Loucy (cell line): ENCODE results near the gene PIGU.
"Not testable (repeated sequence)": the region's sequence is repeated elsewhere in the genome, so short reads cannot be mapped to it uniquely, and the experiment has no call there.

Experiments used
- H2AFZ ChIP-seq: fragments of 200-600 bp; sonication (generic); 2 replicates; pipeline ENCODE4 v1.6.0; 2016; ENCODE audit warnings: antibody characterized with exemption, mild to moderate bottlenecking, low read length, moderate library complexity
- H3F3A ChIP-seq: fragments of 200-600 bp; 2 replicates; pipeline ENCODE4 v1.6.0; 2016; ENCODE audit warnings: antibody characterized with exemption, low read depth, mild to moderate bottlenecking
- H3K27me3 ChIP-seq: fragments of 200-600 bp; sonication (generic); 2 replicates; pipeline ENCODE4 v1.6.1; 2014; ENCODE audit warnings: low read length, mild to moderate bottlenecking; ENCODE audit not compliant: insufficient read depth, poor library complexity, severe bottlenecking
- H3K36me3 ChIP-seq: fragments of 200-600 bp; sonication (generic); 2 replicates; pipeline ENCODE4 v1.6.1; 2016; ENCODE audit warnings: low read length; ENCODE audit not compliant: insufficient read depth
- H3K4me1 ChIP-seq: fragments of 200-600 bp; sonication (generic); 2 replicates; pipeline ENCODE4 v1.5.1; 2014; ENCODE audit warnings: low read length, mild to moderate bottlenecking; ENCODE audit not compliant: insufficient read depth, poor library complexity, severe bottlenecking
- H3K4me2 ChIP-seq: fragments of 200-600 bp; sonication (generic); 2 replicates; pipeline ENCODE4 v1.6.0; 2014; ENCODE audit warnings: antibody characterized with exemption, low read length, low read depth, mild to moderate bottlenecking; ENCODE audit not compliant: poor library complexity, severe bottlenecking
- H3K4me3 ChIP-seq: fragments of 200-600 bp; sonication (generic); 2 replicates; pipeline ENCODE4 v1.5.1; 2014; ENCODE audit warnings: low read length, mild to moderate bottlenecking, mixed read lengths; ENCODE audit not compliant: poor library complexity, severe bottlenecking
- H3K79me2 ChIP-seq: fragments of 200-600 bp; sonication (generic); 2 replicates; pipeline ENCODE4 v1.6.1; 2014; ENCODE audit warnings: low read length; ENCODE audit not compliant: insufficient read depth
- H3K9ac ChIP-seq: fragments of 200-600 bp; sonication (generic); 2 replicates; pipeline ENCODE4 v1.6.0; 2014; ENCODE audit warnings: mild to moderate bottlenecking, low read depth, low read length, moderate library complexity; ENCODE audit not compliant: poor library complexity, severe bottlenecking
- H3K9me2 ChIP-seq: fragments of 200-600 bp; sonication (generic); replicated peaks from 2 replicates; pipeline ENCODE4 v1.6.1; 2016; ENCODE audit warnings: low read depth, low read length, mixed read lengths
- H3K9me3 ChIP-seq: fragments of 200-600 bp; sonication (generic); 2 replicates; pipeline ENCODE4 v1.6.1; 2014; ENCODE audit warnings: mild to moderate bottlenecking, antibody characterized with exemption, low read length, low read depth; ENCODE audit not compliant: insufficient read depth
- H4K20me1 ChIP-seq: fragments of 200-600 bp; sonication (generic); 2 replicates; pipeline ENCODE4 v1.6.0; 2014; ENCODE audit warnings: antibody characterized with exemption, low read length, mild to moderate bottlenecking; ENCODE audit not compliant: insufficient read depth, poor library complexity, severe bottlenecking
- CTCF ChIP-seq: fragments of 200-600 bp; sonication (generic); conservative IDR thresholded peaks from 2 replicates; pipeline ENCODE4 v1.5.1; 2014; ENCODE audit warnings: mild to moderate bottlenecking, antibody characterized with exemption, low read length
- EZH2phosphoT487 ChIP-seq: fragments of 200-600 bp; IDR thresholded peaks from 2 replicates; pipeline ENCODE4 v1.6.1; 2018; ENCODE audit warnings: antibody characterized with exemption, mild to moderate bottlenecking, moderate library complexity, borderline replicate concordance

The PIGU gene

GRCh38 chr20:34663213-34663943 is 13.5 kb downstream of the PIGU start:
- Histone ChIP-seq H3K9ac (no peak overlapping the region), H3K79me2 (no peaks in the 10 kb centered on the region; the same call in 1 of the 2 replicates), H4K20me1 (peaks cover 5% of the 10 kb centered on the region), H2AFZ (no peak overlapping the region), H3K4me1 (no peaks in the 10 kb centered on the region), H3K9me3 (no peaks in the 10 kb centered on the region), H3K9me2 (no peaks in the 10 kb centered on the region), H3K4me2 (no peak overlapping the region), H3K27me3 (no peaks in the 10 kb centered on the region), H3K36me3 (no peaks in the 10 kb centered on the region), H3K4me3 (no peak overlapping the region), H3F3A (no peaks in the 10 kb centered on the region)
- no peak for TF ChIP-seq EZH2phosphoT487
- no peak for TF ChIP-seq CTCF

- not testable (repeated sequence) for H2AFZ ChIP-seq, H3K4me2 ChIP-seq, H3K27me3 ChIP-seq, H3K9me2 ChIP-seq, H3K9ac ChIP-seq, H3K36me3 ChIP-seq, H3K79me2 ChIP-seq, H3K4me1 ChIP-seq, H3K9me3 ChIP-seq, H4K20me1 ChIP-seq, H3K4me3 ChIP-seq, H3F3A ChIP-seq
These were observed 15.1 kb downstream of the PIGU start for GRCh38 chr20:34661811-34662210.

- H3K79me2 ChIP-seq, H3K9ac ChIP-seq, H3K4me1 ChIP-seq, H3F3A ChIP-seq, H3K9me3 ChIP-seq, H2AFZ ChIP-seq, H3K4me2 ChIP-seq, H3K27me3 ChIP-seq, H3K36me3 ChIP-seq, H3K9me2 ChIP-seq, H4K20me1 ChIP-seq, H3K4me3 ChIP-seq: not testable (repeated sequence)
These were observed 18.2 kb downstream of the PIGU start for GRCh38 chr20:34658654-34659053.

- no peak overlapping the region for H3K9ac ChIP-seq
These were observed 22.6 kb downstream of the PIGU start for GRCh38 chr20:34654207-34654744.

More at GRCh38 chr20:34654207-34654744, 22.6 kb downstream of the PIGU start:
- H3K36me3 ChIP-seq = peaks cover 4% of the 10 kb centered on the region; the same call in 1 of the 2 replicates
- H3K9me2 ChIP-seq = no peaks in the 10 kb centered on the region
- no peak overlapping the region for H2AFZ ChIP-seq
- H3K4me2 ChIP-seq = no peak overlapping the region
- H4K20me1 ChIP-seq = no peaks in the 10 kb centered on the region
- TF ChIP-seq EZH2phosphoT487 (no peak), CTCF (no peak)
- no peaks in the 10 kb centered on the region for H3K4me1 ChIP-seq
- H3F3A ChIP-seq = no peaks in the 10 kb centered on the region
- H3K4me3 ChIP-seq = no peak overlapping the region
- H3K27me3 ChIP-seq = no peaks in the 10 kb centered on the region
- no peaks in the 10 kb centered on the region for H3K9me3 ChIP-seq
- no peaks in the 10 kb centered on the region for H3K79me2 ChIP-seq
